ENCODE results near the gene PACSIN2.
"Not testable (repeated sequence)": the region's sequence is repeated elsewhere in the genome, so short reads cannot be mapped to it uniquely, and the experiment has no call there.

Gene PACSIN2

DNA sequence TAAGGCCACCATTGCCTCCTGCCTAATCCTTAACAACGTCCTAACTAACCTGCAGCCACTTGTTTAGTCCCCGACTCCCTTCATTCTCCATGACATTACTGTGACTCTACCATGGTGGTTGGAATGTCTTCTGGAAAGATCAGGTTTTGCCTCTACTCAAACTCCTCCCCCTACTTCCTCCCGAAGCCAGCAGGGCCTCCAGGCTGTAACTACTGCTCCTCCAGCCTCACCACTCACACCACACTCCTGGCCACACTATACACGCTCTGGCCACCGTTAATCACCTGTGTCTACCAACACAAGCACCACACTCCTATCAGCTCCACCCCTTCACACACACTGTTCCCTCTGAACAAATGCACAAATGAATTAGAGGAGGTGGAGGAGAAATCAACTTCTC is 69.2 kb downstream of the PACSIN2 start:
- DNase-seq (ENCODE audit: low read depth), result no peak

DNA sequence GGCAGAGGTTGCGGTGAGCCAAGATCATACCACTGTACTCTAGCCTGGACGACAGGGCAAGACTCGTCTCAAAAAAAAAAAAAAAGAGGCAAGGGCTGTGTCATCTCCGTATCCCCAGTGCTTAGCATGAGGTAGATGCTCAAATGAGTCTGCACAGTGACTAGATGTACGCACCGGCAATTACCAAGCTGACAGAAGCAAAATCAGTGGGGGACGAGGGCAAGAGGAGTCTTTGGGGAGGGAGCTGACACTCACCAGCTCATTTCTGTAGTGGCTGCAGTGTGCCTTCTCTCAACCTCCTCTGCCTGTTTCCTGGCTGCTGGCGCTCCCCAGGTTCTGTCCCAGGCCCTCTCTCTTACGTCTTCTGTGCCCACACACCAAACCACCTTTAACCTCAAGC is 69.9 kb downstream of the PACSIN2 start:
- DNase-seq (ENCODE audit: low read depth), result no peak

DNA sequence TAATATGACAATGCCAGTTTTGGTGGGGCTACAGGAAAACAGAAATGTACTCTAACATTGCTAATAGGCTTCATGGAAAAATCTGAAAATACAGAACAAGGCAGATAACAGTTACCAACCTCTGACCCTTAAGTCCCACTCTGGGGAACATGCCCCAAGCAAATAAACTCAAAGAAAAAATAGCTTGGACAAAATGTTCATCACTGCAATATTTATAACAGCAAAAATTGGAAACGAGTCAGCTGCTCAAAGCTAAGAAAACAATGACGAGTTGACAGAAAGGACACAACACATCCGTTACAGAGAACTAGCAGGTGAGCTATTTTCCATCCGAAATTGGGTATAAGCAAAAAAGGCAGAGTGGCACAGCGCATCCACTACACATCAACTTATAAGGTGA is 70.5 kb downstream of the PACSIN2 start:
- DNase-seq (ENCODE audit: low read depth), result no peak

DNA sequence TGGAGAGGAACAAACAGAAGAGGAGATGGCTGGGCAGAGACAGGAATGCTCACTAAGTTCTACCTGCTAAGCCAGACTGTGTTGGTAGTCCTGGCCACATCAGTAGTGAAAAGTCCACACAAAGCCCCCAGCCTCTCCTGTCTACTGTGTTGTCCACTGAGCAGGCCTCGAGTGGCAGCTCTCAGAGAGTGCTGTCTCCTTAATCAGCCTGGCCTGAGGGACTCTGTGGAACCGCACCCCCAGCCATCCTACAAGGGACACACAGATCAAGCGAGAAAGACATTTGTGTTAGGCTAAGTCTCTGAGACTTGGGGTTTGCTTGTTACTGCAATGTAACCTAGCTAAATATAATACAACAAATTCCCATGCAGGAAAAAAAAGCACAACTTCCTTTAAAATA is 71.0 kb downstream of the PACSIN2 start:
- no peak for DNase-seq (ENCODE audit: low read depth)

DNA sequence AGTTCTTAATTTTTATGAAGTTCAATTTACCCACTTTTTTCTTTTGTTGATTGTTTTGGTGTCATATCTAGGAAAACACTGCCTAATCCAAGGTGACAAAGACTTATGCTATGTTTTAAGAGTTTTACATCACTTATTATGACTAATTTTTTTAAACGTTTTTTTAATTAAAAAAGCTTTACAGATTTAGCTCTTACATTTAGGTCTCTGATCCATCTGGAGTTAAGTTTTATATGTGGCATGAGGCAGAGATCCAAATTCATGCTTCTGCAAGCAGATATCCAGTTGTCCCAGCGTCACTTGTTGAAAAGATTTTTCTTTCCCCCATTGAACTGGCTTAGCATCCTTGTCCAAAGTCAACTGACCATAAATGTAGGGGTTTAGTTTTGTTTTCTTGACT is 72.6 kb downstream of the PACSIN2 start:
- DNase-seq (ENCODE audit: low read depth), result no peak

DNA sequence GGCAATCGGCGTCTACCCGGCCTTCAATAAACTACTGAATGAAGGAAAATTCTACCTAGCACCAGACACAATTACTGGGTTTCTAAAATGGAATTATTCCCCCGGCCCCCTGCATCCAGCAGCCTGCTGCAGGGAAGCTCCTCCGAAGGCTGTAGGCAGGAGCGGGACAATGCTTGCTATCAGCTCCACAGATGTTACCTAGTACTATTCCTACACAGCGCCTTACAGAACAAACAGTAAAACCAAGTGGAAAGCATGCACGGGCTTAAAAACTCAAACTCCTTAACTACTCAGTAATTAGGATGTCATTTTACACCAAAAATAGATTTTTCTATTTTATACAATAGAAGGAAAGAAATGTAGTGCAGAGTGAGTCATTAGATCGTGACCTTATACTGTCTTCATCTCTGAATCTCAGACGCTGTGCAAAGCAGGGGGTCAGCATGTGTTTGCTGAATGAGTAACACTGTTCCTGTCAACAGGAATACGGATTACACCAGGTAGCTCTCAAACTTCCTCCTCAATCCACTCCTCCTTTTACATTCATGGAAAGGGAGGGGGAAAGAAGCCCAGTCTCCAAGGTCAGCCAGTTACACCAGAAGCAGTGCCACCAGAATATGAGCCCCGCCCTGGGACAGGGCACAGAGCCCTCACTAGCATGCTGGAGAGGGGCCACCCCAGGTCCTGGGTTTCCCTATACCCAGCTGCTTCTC is 74.9 kb downstream of the PACSIN2 start:
- peak; percentile 69 for DNase-seq (ENCODE audit: low read depth)

DNA sequence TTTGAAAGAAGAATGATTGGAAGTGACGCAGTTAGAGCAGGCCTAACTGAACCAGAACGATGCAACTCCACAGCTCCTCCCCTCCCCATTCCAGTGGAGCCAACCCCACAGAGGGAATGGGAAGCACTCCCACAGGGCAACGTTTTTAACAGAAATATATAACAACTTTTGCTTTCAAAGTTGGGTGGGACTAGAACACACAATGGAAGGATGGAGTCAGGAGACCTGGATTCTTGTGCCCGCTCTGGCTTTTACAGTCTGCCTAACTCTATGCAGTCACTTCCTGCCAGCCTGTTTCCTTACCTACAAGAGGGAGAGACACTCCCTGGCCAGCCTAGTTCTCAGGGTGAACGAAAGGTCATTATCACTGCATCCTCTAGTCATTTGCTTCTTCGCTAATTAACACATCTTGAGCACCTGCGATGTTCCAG is 75.5 kb downstream of the PACSIN2 start:
- DNase-seq (ENCODE audit: low read depth), result peak; percentile 40

DNA sequence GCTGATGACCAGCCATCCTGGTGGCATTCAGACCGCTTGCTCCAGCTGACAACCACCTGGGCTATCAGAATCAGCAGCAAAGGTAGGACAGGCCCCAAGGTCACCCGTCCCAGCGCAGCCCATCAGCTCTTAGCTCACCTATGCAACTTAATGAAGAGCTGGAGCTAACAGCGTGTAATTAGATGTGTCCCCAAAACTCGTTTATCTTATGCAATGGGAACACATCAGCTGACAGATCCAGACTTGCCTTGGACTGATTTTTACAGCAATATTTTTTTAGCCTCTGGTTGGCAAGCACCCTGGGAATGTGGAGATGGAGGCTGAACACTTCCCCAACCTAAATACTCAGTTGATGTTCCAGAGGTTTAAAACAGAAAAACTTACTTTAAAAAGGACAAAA is 76.0 kb downstream of the PACSIN2 start:
- no peak for DNase-seq (ENCODE audit: low read depth)

DNA sequence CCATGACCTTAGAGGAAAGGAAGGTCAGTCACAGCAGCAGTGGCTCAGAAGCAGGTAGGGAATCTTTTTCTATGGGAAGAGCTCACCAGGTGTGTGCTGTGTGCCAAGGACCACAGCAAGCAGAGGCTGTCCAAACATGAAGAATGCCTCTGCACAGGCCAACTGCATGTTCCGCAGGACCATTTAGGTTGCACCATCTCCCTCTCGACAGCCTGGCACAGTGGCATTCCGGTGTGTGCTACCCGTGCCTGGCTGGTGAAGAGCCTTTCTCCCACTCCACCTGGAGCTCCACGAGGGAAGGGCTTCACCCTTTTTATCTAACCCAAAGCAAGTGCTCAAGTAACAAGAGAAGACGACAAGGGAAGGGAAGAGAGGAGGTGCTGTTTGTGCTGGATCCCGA is 76.5 kb downstream of the PACSIN2 start:
- no peak for DNase-seq (ENCODE audit: low read depth)

DNA sequence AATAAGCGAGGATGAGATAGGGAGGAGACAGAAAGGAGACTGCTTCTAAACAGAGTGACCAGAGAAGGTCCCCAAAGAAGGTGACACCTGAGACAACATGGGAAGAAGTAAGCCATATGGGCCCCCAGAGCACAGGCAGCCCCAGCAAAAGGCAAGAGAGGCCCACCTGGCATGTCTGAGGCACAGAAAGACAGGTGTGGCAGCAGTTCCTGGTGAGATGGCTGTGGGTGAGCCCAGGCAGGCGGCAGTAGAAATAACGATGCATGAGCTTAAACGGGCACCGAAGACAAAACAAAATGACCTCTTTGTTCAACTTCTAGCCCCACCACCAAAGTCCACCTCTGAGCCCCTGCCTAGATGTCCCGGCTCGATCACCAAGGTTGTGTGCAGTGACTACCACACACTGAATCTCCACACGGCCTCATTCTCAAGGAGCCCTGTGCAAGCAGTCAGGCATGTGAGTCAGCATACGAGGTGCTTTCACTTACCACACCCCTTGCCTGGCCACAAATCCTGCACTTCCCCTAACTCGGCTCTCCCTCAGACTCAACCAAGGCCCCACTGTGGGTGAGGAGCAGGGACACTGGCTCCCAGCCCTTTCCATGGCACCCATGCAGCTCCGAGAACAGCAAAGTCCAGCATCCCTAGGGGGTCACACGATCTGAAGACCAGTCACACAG is 77.6 kb downstream of the PACSIN2 start:
- peak; percentile 30 for DNase-seq (ENCODE audit: low read depth)

DNA sequence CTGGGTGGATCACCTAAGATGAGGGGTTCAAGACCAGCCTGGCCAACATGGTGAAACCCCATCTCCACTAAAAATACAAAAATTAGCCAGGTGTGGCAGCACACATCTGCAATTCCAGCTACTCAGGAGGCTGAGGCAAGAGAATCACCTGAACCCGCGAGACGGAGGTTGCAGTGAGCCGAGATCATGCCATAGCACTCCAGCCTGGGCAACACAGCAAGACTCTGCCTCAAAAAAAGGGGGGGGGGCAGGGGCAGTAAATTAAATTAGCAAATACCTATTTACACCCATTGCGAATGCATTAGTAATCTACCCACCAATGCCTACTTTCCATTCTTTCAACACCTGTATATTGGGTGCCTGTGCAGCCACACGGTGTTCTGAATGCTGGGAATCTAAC is 78.3 kb downstream of the PACSIN2 start:
- DNase-seq (ENCODE audit: low read depth), result not testable (repeated sequence)

DNA sequence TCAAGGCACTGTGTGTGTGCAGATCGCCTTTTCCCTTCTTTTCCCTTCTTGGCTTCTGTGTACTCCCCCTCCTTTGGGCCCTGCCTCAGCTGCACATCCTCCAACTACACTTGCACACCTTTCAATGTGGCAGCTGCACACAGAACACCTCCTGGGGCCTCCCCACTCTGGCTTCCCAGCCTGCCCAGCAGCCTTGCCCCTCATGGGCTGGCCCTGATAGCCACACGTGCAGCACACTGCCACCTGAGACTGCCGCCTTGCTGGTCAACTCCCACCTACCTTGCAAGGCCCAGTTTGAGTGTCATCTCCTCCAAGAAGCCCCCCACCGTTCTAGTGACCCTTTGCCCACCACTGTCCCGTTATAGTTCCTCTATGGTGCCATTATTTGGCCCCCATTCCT is 80.6 kb downstream of the PACSIN2 start:
- DNase-seq (ENCODE audit: low read depth), result no peak

DNA sequence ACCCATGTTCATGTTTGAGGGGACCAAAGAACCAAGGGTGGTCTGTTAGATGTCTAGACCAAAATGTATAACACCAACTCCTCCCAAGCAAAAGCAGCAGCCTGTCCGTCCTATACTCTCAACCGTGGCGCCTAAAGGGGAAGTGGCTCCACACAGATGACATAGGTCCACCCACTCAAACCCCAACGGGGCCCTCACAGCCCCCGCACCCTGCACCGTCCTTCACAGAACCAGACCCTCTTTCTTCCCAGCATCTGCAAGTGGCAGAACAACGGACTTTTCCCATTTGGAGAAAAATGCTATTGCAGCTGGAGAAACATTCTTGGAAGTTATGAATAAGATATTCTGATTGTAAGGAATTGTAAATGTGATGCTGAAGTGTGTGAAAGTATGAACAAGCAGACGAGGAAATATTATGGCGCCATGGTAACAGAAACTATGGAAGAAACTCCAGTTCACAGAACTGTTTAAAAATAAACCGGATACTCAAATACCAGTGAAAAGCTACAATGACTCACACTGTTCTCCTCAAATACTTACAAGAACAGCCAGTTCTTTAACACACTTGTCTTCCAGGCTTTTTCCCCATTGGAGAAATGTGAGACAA is 81.4 kb downstream of the PACSIN2 start:
- peak; percentile 97 for DNase-seq (ENCODE audit: low read depth)

DNA sequence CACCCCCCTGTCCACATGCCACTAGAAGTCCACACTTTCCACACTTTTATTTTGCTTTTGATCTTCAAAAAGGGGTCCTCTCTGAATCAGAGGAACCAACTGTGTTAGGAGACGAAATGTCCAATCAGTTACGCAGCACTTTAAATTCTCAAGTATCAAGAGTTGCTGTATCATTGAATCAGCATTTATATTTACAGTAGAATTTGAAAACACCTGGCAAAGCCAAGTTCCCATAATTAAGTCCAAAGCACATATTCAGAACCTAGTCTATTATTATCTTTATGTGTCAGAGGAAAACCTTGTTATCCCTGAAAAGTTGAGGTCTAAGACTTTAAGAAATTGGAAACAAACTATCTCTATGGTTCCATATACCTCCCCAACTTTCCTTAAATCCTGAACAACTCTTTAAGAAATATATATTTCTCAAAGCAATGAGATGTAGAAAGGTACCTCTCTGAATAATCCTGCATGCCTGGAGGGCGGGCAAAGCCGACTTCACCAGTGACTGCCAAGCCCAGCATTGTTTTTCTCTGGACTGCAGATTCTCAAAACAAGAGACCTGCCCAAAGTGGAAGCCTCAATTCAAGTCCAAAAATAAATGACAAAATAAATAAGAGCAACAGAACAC is 82.0 kb downstream of the PACSIN2 start:
- no peak for DNase-seq (ENCODE audit: low read depth)

DNA sequence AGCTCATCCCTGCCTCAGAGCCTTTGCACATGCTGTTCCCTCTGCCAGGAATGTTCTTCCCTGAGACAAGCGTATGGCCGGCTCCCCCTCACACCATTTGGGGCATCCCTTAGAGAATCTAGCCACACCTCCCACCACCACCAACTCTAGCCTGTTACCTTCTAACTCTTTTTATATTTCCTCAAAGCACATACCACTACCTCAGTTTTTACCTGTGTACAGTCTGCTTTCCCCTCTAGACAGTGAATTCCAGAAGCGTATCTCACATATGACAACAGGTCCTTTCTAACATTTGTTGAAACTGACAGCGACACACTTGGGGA is 82.8 kb downstream of the PACSIN2 start:
- DNase-seq (ENCODE audit: low read depth), result no peak

DNA sequence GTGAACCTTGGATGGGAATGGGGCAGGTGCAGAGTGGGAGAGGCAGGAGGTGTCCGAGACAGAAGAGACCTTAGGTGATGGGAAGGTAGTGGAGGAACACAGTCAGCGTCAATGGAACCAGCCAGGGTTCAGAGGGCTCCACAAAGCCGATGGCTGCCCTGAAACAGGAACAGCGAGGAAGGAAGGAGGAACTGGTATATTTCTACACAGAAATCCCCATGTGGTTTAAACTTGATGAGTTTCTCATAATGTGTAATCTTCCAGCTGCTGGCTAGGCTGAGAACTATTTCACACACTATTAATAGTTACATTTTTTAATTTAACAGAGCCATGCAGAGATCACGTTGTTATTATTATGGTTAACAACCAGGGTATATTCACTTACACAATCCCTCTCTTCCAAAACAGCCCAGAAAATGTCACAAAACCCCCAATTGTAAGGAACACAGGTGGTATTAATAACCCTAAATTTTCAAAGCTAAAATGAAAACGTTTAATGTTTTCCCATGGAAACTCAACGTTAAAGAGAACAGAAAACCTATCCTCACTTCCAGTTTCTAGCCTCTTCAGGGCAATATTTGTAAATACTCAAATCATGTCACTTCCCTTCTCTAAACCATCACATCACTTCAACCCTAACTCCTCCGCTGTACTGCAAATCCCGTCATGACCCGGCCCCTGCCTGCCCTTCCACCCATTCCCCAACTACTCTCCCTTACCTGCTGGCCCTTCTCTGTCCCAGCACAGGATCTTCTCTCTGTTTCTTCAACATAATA is 83.3 kb downstream of the PACSIN2 start:
- peak; percentile 90 for DNase-seq (ENCODE audit: low read depth)

DNA sequence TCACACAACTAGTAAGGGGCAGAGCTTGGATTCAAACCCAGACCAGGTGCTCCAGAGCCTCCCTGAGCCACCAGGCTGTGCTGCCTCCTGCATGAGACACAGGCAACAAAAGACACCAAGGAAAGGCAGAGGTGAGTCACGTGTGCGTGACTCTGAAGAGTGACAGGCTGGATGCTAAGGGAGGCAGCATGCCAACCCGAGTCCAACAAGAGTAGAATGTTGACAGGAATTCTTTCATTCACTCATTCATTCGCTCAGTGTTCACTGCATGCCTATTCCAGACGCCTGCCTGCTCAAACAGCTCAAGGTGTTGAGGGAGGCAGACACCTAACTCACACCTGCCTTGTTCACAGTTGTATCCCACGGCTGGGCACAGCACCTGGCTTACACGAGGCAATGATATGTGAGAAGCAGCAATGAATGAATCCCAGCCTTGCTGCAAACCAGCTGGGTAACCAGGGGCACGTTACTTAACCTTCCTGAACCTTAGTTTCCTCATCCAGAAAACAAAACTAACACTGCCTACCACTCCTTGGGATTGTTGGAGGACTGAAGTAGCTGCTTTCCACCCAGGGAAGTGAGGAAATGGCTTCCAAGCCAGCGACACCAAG is 84.0 kb downstream of the PACSIN2 start:
- peak; percentile 53 for DNase-seq (ENCODE audit: low read depth)

DNA sequence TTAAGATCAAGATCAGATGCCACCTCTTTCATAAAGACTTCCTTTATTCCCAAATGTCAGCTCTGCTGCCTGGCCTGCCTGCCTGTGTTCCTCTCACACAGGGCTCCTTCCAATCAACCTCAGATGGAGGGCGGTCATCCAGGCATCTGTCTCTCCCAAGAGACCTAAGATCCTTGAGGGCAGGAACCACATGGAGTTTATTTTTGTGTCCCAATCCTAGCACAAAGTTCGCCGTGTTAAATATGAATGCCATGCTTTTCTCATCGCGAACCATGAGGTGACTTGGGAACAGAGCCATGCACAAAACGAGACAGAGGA is 85.2 kb downstream of the PACSIN2 start:
- DNase-seq (ENCODE audit: low read depth), result peak; percentile 92

DNA sequence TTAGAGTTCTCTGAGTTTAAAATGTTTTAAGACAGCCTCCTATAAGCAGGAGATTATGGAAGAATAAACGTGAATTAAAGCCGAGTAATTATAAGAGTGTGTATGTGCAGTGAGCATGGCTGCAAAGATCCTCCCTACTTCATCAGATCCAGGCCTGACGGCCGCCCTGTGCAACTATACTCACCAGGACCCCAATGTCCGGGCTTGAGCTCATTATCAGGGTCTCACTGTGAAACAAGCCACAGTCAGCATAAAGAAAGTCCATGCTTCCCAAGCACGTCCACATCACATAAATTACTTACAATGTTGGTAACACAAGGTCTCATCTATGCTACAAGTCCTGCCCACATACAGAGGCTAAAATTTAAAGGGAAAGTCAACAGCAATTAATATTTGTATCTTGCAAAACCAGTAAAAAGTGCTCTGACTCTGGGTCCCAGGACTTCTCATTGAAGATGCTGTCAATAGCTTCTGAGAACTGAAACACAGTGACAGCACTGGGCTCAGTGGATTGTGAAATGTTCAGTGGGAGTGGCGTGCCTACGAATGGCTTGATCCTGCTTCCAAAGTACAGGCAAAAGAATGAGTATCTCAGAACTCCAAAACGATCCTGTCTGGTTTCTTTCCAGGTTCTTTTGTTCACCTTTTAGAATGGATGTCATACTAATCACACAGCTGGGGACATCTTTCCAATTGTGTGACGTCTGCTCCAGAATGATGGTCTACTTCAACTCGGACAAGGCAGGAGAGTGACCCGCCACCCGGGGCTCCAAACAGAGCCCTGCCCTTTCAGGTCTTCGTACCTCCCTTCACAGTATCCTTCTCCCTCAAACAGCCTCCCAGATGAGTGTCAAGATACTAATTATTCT is 85.7 kb downstream of the PACSIN2 start:
- DNase-seq (ENCODE audit: low read depth), result peak; percentile 65

DNA sequence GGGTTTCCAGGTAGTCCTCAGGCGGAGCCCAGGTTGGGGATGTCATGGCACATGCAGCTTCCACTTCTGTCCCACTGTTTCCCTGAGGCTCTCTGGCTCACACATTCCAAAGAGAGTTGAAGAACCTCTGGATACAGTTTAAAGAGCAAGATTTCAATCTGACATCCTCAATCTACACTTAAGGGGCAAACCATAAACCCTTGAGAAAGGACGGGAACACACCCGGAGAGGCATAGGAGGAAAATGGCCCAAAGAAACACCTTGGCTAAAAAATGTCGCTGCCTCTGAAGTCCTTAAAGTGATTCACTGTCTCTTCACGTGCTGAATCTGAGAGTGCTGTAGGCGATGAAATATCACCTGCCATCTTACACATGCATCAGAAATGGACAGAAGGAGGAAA is 87.0 kb downstream of the PACSIN2 start:
- no peak for DNase-seq (ENCODE audit: low read depth)

DNA sequence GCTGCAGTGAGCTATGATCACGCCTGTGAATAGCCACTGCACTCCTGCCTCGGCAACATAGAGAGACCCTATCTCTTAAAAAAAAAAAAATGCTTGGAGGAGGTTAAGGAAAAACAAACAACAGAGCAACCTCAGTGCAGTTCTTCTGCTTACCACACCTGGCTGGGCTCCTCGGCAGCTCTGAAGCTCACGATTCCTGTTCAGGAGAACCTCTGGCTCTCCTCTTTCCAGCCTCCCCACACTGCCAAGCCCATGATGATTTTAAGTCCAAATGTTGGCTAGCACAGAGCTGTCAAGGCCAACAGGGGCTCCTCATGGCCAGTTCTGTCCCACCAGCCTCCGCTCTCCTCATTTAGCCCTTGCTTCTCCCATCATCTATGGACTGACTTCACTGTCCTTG is 88.2 kb downstream of the PACSIN2 start:
- no peak for DNase-seq (ENCODE audit: low read depth)
